Thoracic aorta (tissue), 2 donors: ENCODE data around the gene CTU2. TPM values are rescaled to one million over a fixed set of nuclear protein-coding genes. Genes with fewer than 3 reads are reported as not detected.

ENCODE experiments used
- ATAC-seq: fragments of 150-250 bp; one replicate; pipeline ENCODE4 v1.8.0; 2017; ENCODE audit warnings: low read depth; ENCODE audit not compliant: insufficient number of reproducible peaks, low FRiP score
- DNase-seq: peaks from one replicate; pipeline ENCODE4 v3.0.0-alpha.2; 2020; ENCODE audit warnings: low spot score
- H3K27ac ChIP-seq, 2 donors: fragments of 200-600 bp; sonication (generic); 1 replicate in 1 of 2; 2 replicates in 1 of 2; pipeline ENCODE4 v1.5.1; 2016; ENCODE audit warnings: mild to moderate bottlenecking in 2 of 2, moderate library complexity in 2 of 2
- H3K27me3 ChIP-seq: fragments of 200-600 bp; sonication (generic); replicated peaks from 2 replicates; pipeline ENCODE4 v1.6.0; 2016; ENCODE audit warnings: mild to moderate bottlenecking; ENCODE audit not compliant: insufficient read depth
- H3K36me3 ChIP-seq: fragments of 200-600 bp; sonication (generic); one replicate; pipeline ENCODE4 v1.5.1; 2016
- H3K4me1 ChIP-seq, 2 donors: fragments of 200-600 bp; sonication (generic); 1 replicate in 1 of 2; 2 replicates in 1 of 2; pipeline versions ENCODE4 v1.5.1 to v1.6.0; 2016; ENCODE audit warnings: low read depth in 2 of 2, mild to moderate bottlenecking in 1 of 2; ENCODE audit not compliant: control insufficient read depth in 1 of 2
- H3K4me3 ChIP-seq: fragments of 200-600 bp; sonication (generic); 2 replicates; pipeline ENCODE4 v1.5.1; 2016; ENCODE audit warnings: mild to moderate bottlenecking
- H3K9me3 ChIP-seq: fragments of 200-600 bp; sonication (generic); 2 replicates; pipeline ENCODE4 v1.5.1; 2016
- CTCF ChIP-seq: fragments of 200-600 bp; sonication (generic); IDR thresholded peaks from one replicate; pipeline ENCODE4 v1.5.1; 2019; ENCODE audit warnings: antibody characterized with exemption
- total RNA-seq, 2 donors: library from RNA; depleted of rRNA; stranded (reverse); fragments of >200 nt; gene quantifications; one replicate each; pipeline versions ENCODE4 v1.1.0 to v1.2.3, GENCODE V29; 2016

Gene CTU2
- total RNA-seq, 2 donors from 2014 or later, result 11.1 to 21.0 TPM

DNA sequence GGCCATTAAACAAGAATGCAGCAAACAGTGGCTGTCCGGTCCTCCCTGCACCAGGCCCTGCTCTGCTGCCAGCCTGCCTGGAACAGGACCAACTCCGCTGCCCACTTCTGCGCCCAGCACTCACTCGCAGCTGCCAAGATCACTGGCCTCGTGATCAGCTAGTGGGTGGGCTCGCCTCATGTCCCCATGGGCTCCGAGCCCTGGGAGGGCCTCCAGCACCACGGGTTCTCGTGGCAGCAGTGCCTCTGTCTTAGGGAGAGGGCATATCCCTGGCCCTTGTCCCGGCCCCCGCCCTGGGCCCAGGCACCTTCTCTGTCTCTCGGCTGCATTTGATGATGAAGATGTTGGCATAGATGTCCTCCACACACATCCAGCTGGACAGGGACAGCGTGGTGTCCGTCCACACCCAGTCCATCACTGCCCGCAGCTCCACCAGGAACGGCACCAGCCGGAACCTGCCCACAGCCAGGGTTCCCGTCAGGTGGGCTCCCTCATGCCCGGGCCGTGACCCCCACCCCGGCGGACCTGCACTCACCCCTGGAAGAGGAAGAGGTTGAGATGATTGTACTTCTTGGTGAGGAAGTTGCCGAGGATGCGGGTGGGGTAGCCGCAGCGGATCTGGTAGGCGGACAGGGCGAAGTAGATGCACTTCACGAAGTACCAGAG, 13.1 kb downstream of the CTU2 start:
- Histone ChIP-seq H3K36me3 (peaks cover 72% of the 10 kb centered on the region), H3K4me3 (no peak overlapping the region), H3K9me3 (no peaks in the 10 kb centered on the region), H3K27ac (no peak overlapping the region), H3K4me1 (no peaks in the 10 kb centered on the region), H3K27me3 (no peaks in the 10 kb centered on the region)
- ATAC-seq (no peak), DNase-seq (no peak)
- no peak for TF ChIP-seq CTCF

DNA sequence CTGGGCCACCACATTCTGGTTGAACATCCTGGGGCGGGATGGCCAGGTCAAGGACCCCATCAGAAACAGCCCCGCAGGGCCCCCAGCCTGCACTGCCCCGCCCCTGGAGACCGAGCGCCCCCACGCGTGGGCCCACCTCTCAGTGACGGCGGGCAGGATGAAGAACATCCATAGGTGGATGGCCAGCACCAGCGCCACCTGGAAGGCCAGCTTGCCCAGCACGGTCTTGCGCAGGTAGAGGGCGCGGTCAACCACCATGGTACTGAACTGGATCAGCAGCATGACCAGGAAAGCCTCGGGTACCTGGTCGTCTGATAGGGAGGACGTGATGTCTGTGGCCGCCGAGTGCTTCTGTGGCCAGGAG, 13.6 kb downstream of the CTU2 start:
- ATAC-seq, result no peak

GRCh38 chr16:88720396-88720970, 14.2 kb downstream of the CTU2 start:
- Histone ChIP-seq H3K27ac (no peak overlapping the region), H3K9me3 (no peaks in the 10 kb centered on the region), H3K36me3 (peaks cover 80% of the 10 kb centered on the region), H3K4me1 (no peaks in the 10 kb centered on the region), H3K27me3 (no peaks in the 10 kb centered on the region), H3K4me3 (no peak overlapping the region)
- TF ChIP-seq CTCF, result no peak
- DNase-seq, result no peak
- ATAC-seq, result no peak

More for the DNA sequence above, 13.6 kb downstream of the CTU2 start:
- H3K27me3 ChIP-seq, result no peaks in the 10 kb centered on the region
- peaks cover 77% of the 10 kb centered on the region for H3K36me3 ChIP-seq
- no peak overlapping the region for H3K27ac ChIP-seq
- no peaks in the 10 kb centered on the region for H3K9me3 ChIP-seq
- H3K4me1 ChIP-seq, result no peaks in the 10 kb centered on the region
- H3K4me3 ChIP-seq, result no peak overlapping the region
- DNase-seq, result no peak
- TF ChIP-seq CTCF, result no peak

- H3K27ac ChIP-seq, result no peak overlapping the region
- peaks cover 79% of the 10 kb centered on the region for H3K36me3 ChIP-seq
- DNase-seq (no peak), ATAC-seq (no peak)
- H3K4me3 ChIP-seq, result no peak overlapping the region
- H3K4me1 ChIP-seq, result no peaks in the 10 kb centered on the region
- H3K9me3 ChIP-seq, result no peaks in the 10 kb centered on the region
- TF ChIP-seq CTCF, result no peak
- no peaks in the 10 kb centered on the region for H3K27me3 ChIP-seq
Observed at GRCh38 chr16:88721236-88721635, 14.9 kb downstream of the CTU2 start.

- no peaks in the 10 kb centered on the region for H3K27me3 ChIP-seq
- no peak overlapping the region for H3K4me3 ChIP-seq
- H3K4me1 ChIP-seq, result no peaks in the 10 kb centered on the region
- TF ChIP-seq CTCF, result no peak
- no peak for DNase-seq
- H3K36me3 ChIP-seq, result peaks cover 71% of the 10 kb centered on the region
- no peak overlapping the region for H3K27ac ChIP-seq
- ATAC-seq, result no peak
- H3K9me3 ChIP-seq, result no peaks in the 10 kb centered on the region
Observed at GRCh38 chr16:88721815-88722755, 15.8 kb downstream of the CTU2 start.
